GM12878 (cell line): ENCODE data around the gene NAT10. TPM values are rescaled to one million over a fixed set of nuclear protein-coding genes. Genes with fewer than 3 reads are reported as not detected.

Source experiments
- ATAC-seq: fragments of 200-7000 bp; cut with Tn5 transposase; 3 replicates; pipeline ENCODE4 v1.9.1; 2020; ENCODE audit warnings: mild to moderate bottlenecking, moderate library complexity
- BruUV-seq: library from RNA; stranded (reverse); fragments of 400-500 nt; replicated peaks from 2 replicates; lab custom pipeline; 2021; lab: Mats Ljungman, UMichigan
- CTCF ChIA-PET: fragments of 300-600 bp; sonication (Branson Sonifier 250); formaldehyde crosslinking; extraction: SDS; loops from one replicate; lab custom pipeline; 2021; ENCODE audit warnings: inconsistent platforms; lab: Yijun Ruan, JAX
- POLR2A ChIA-PET: fragments of 350-600 bp; formaldehyde crosslinking; extraction: SDS; loops from one replicate; lab custom pipeline; 2021; ENCODE audit warnings: inconsistent platforms; lab: Charles Lee
- RAD21 ChIA-PET: fragments of 300-600 bp; sonication (Branson Sonifier 250); formaldehyde crosslinking; loops from one replicate; lab custom pipeline; 2023; ENCODE audit warnings: antibody characterized with exemption; ENCODE audit not compliant: unreplicated experiment; lab: Charles Lee
- SMC1A ChIA-PET: fragments of 300-600 bp; sonication (Branson Sonifier 250); formaldehyde crosslinking; loops from one replicate; lab custom pipeline; 2023; ENCODE audit not compliant: unreplicated experiment, uncharacterized antibody; lab: Charles Lee
- DNase-seq: peaks from one replicate; pipeline ENCODE4 v3.0.0-alpha.2; 2011; ENCODE audit warnings: low read depth, low spot score
- FAIRE-seq: peaks from 3 replicates; lab custom pipeline; 2011; peaks lifted over from hg19 to GRCh38; lab: Jason Lieb, UNC
- H2AFZ ChIP-seq: 2 replicates; pipeline ENCODE4 v1.6.0; 2011; ENCODE audit warnings: low read depth, low read length, control low read depth; ENCODE audit not compliant: control insufficient read depth
- H3K27ac ChIP-seq: 2 replicates; pipeline ENCODE4 v1.5.1; 2011; ENCODE audit warnings: control low read depth; ENCODE audit not compliant: control insufficient read depth, insufficient read depth
- H3K27me3 ChIP-seq, 2 experiments: replicated peaks in 1 of 2; 2 replicates each; pipeline versions ENCODE4 v1.6.0 to v1.6.1; 2011; ENCODE audit warnings: low read length in 1 of 2; ENCODE audit not compliant: control insufficient read depth in 2 of 2, insufficient read depth in 2 of 2
- H3K36me3 ChIP-seq, 2 experiments: 2 replicates each; pipeline ENCODE4 v1.5.1; 2011; ENCODE audit warnings: low read length in 1 of 2; ENCODE audit not compliant: control insufficient read depth in 2 of 2, insufficient read depth in 2 of 2
- H3K4me1 ChIP-seq: 2 replicates; pipeline ENCODE4 v1.6.1; 2011; ENCODE audit warnings: mild to moderate bottlenecking, low read length, moderate library complexity, mixed read lengths; ENCODE audit not compliant: control insufficient read depth, insufficient read depth
- H3K4me2 ChIP-seq: 2 replicates; pipeline ENCODE4 v1.6.0; 2011; ENCODE audit warnings: control low read depth; ENCODE audit not compliant: control insufficient read depth, insufficient read depth
- H3K4me3 ChIP-seq: fragments of 200-600 bp; sonication (generic); 2 replicates; pipeline ENCODE4 v1.5.1; 2016
- H3K79me2 ChIP-seq: 2 replicates; pipeline ENCODE4 v1.6.0; 2011; ENCODE audit warnings: low read length; ENCODE audit not compliant: control insufficient read depth, insufficient read depth
- H3K9ac ChIP-seq: 2 replicates; pipeline ENCODE4 v1.8.0; 2011; ENCODE audit warnings: low read length, control low read depth, mixed read lengths; ENCODE audit not compliant: control insufficient read depth, insufficient read depth
- H3K9me3 ChIP-seq: replicated peaks from 3 replicates; pipeline ENCODE4 v1.5.1; 2011; ENCODE audit warnings: mild to moderate bottlenecking, low read length; ENCODE audit not compliant: control insufficient read depth, insufficient read depth
- H4K20me1 ChIP-seq: 2 replicates; pipeline ENCODE4 v1.6.0; 2011; ENCODE audit not compliant: control insufficient read depth, insufficient read depth
- BCL3 ChIP-seq: IDR thresholded peaks from 2 replicates; pipeline ENCODE4 v1.6.1; 2011; ENCODE audit warnings: borderline replicate concordance, low read depth, mild to moderate bottlenecking, moderate library complexity, low read length; ENCODE audit not compliant: insufficient read depth, poor library complexity, severe bottlenecking
- CTCF ChIP-seq, 3 experiments: IDR thresholded peaks in 2 of 3; conservative IDR thresholded peaks in 1 of 3; 2 replicates each; pipeline ENCODE4 v1.5.1; 2011; ENCODE audit warnings: low read depth in 3 of 3, low read length in 3 of 3, mild to moderate bottlenecking in 3 of 3, control low read depth in 2 of 3, moderate library complexity in 2 of 3, inconsistent platforms in 1 of 3, mixed read lengths in 1 of 3; ENCODE audit not compliant: control insufficient read depth in 2 of 3, insufficient read depth in 1 of 3; ENCODE audit errors: extremely low read depth in 1 of 3
- PML ChIP-seq: IDR thresholded peaks from 2 replicates; pipeline ENCODE4 v1.6.1; 2012; ENCODE audit warnings: low read length, inconsistent platforms
- RUNX3 ChIP-seq: IDR thresholded peaks from 2 replicates; pipeline ENCODE4 v1.6.1; 2012; ENCODE audit warnings: low read length, inconsistent platforms
- SUZ12 ChIP-seq: fragments of 200-600 bp; sonication (generic); IDR thresholded peaks from one replicate; pipeline ENCODE4 v1.6.1; 2018; ENCODE audit warnings: antibody characterized with exemption, mild to moderate bottlenecking; ENCODE audit not compliant: unreplicated experiment
- ZBTB33 ChIP-seq: fragments of 450-650 bp; IDR thresholded peaks from 2 replicates; pipeline ENCODE4 v1.6.1; 2017; ENCODE audit warnings: mild to moderate bottlenecking
- WGBS: methylation state at CpG from one replicate; pipeline ENCODE4 v1.1.6; 2016; ENCODE audit warnings: low lambda C conversion rate; ENCODE audit not compliant: insufficient replicate concordance, insufficient coverage; ENCODE audit errors: missing lambda C conversion rate; 5-methylcytosine and 5-hydroxymethylcytosine counted together
- in situ Hi-C: fragments of 300-500 bp; cut with MboI; formaldehyde crosslinking; loops from 9 replicates; pipeline ENCODE4 v1.14.3; 2018; ENCODE audit warnings: mixed read lengths
- intact Hi-C: fragments of 100-400 bp; cut with micrococcal nuclease; formaldehyde crosslinking; loops from one replicate; pipeline ENCODE4 v1.14.2; 2022; ENCODE audit not compliant: unreplicated experiment
- polyA plus RNA-seq, 11 experiments: library from polyadenylated mRNA; depleted of rRNA in 4 of 11; unstranded in 6 of 11; stranded (reverse) in 5 of 11; fragments of >200 nt; fragmentation: Nextera tagmentation in 4 of 11; fragmentation: Illumina TruSeq in 1 of 11; extraction: Ambion mirVana in 4 of 11; extraction: Trizol in 1 of 11; gene quantifications; 1 replicate in 1 of 11; 2 replicates in 10 of 11; pipeline versions ENCODE4 v1.2.1 to v1.2.3, GENCODE V29; 2011 to 2016; ENCODE audit warnings: inconsistent platforms in 2 of 11, missing spikeins in 2 of 11, low read depth in 1 of 11
- total RNA-seq, 4 experiments: library from RNA; depleted of rRNA in 3 of 4; stranded (reverse); fragments of >200 nt in 3 of 4; fragmentation: Illumina TruSeq in 1 of 4; extraction: Trizol in 1 of 4; gene quantifications; 2 replicates each; pipeline versions ENCODE4 v1.2.1 to v1.2.3, GENCODE V29; 2013 to 2021
- TF ChIP-seq, protein P1 (sequence below): fragments of 450-650 bp; IDR thresholded peaks from 2 replicates; pipeline ENCODE4 v1.6.1; 2017; ENCODE audit warnings: mild to moderate bottlenecking, moderate library complexity

The NAT10 gene
- total and polyA plus RNA-seq, 10 of the 15 experiments (the other 5 are each of a cell fraction or from before 2014, with no cell fraction given), result 45.1 to 95.5 (median 72.8) TPM

DNA sequence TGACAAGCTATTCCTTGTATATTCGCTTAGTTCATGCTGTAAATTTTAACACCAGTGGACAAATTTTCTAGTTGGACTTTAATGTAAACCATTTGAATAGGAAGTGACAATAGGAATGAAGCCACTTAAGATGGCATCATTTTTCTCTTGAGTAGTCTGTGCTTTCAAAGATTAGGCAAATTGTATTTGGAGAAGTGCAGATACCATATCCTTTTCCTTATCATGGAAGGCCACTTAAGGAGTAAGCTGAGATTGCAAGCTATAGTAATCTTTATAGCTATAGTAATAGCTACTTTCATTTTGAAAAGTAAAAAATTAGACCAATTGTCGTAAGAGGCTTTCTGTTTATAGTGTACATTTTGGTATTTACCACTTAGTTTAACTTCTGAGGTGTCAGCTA is 41.1 kb upstream of the NAT10 start (continued):
- TF ChIP-seq SUZ12, result no peak
- no peak for TF ChIP-seq BCL3
- TF ChIP-seq PML, result no peak

- Histone ChIP-seq H3K36me3 (peaks cover 3 to 14% of the 10 kb centered on the region in 2 experiments), H3K4me1 (peaks cover 31% of the 10 kb centered on the region), H2AFZ (no peak overlapping the region), H3K9ac (no peak overlapping the region), H3K4me2 (0 out of 2 replicates have a peak overlapping the region, but pooled peaks have one; percentile 11), H4K20me1 (no peaks in the 10 kb centered on the region), H3K79me2 (peaks cover 93% of the 10 kb centered on the region), H3K27me3 (no peaks in the 10 kb centered on the region), H3K4me3 (no peak overlapping the region), H3K9me3 (no peaks in the 10 kb centered on the region), H3K27ac (no peak overlapping the region)
- intact Hi-C loops (loop anchor here (2.0 to 5.0 kb wide), 2 partner anchors 13 to 68 kb away; no protein-coding TSS in a partner anchor), in situ Hi-C loops (no loop called here)
- ChIA-PET POLR2A (interaction anchor here (0.8 kb wide), 1 partner anchor 17 kb away, joined by 3 read pairs; no protein-coding TSS in a partner anchor), CTCF (interaction anchor here (1.0 kb wide), 1 partner anchor 12 kb away, joined by 3 read pairs; no protein-coding TSS in a partner anchor), SMC1A (interaction anchor here (0.9 to 1.9 kb wide), 7 partner anchors 8 to 79 kb away, joined by 3 to 4 read pairs (median 3); no protein-coding TSS in a partner anchor), RAD21 (interaction anchor here (1.1 kb wide), 1 partner anchor 10 kb away, joined by 3 read pairs; no protein-coding TSS in a partner anchor)
- FAIRE-seq (no peak), DNase-seq (no peak), ATAC-seq (peak; percentile 43)
- no TSS peak for BruUV-seq
- peak; percentile 28; the same call in 1 of the 2 replicates for TF ChIP-seq RUNX3
- TF ChIP-seq ZBTB33, result 0 out of 2 replicates have a peak, but pooled peaks have one; percentile 42
- peak in 1 of 3 experiments; percentile 6; a peak in 1 of 6 replicates for TF ChIP-seq CTCF (IDR thresholded peaks at IDR 0.05 in 2 of 3, conservative IDR thresholded peaks at IDR 0.05 in 1 of 3; ENCODE audit: control insufficient read depth in 2 of 3, extremely low read depth in 1 of 3, insufficient read depth in 1 of 3, low read depth in 3 of 3, low read length in 3 of 3)
- TF ChIP-seq, protein P1, sequence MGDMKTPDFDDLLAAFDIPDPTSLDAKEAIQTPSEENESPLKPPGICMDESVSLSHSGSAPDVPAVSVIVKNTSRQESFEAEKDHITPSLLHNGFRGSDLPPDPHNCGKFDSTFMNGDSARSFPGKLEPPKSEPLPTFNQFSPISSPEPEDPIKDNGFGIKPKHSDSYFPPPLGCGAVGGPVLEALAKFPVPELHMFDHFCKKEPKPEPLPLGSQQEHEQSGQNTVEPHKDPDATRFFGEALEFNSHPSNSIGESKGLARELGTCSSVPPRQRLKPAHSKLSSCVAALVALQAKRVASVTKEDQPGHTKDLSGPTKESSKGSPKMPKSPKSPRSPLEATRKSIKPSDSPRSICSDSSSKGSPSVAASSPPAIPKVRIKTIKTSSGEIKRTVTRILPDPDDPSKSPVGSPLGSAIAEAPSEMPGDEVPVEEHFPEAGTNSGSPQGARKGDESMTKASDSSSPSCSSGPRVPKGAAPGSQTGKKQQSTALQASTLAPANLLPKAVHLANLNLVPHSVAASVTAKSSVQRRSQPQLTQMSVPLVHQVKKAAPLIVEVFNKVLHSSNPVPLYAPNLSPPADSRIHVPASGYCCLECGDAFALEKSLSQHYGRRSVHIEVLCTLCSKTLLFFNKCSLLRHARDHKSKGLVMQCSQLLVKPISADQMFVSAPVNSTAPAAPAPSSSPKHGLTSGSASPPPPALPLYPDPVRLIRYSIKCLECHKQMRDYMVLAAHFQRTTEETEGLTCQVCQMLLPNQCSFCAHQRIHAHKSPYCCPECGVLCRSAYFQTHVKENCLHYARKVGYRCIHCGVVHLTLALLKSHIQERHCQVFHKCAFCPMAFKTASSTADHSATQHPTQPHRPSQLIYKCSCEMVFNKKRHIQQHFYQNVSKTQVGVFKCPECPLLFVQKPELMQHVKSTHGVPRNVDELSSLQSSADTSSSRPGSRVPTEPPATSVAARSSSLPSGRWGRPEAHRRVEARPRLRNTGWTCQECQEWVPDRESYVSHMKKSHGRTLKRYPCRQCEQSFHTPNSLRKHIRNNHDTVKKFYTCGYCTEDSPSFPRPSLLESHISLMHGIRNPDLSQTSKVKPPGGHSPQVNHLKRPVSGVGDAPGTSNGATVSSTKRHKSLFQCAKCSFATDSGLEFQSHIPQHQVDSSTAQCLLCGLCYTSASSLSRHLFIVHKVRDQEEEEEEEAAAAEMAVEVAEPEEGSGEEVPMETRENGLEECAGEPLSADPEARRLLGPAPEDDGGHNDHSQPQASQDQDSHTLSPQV, result no peak
- 76% methylated on average over 6 of the region's 6 CpGs for WGBS
These were observed 39.8 kb upstream of the NAT10 start for GRCh38 chr11:34065505-34066203.
